ENCODE results near the gene POLE. TPM values are rescaled to one million over a fixed set of nuclear protein-coding genes. Genes with fewer than 3 reads are reported as not detected.

POLE gene
- total and polyA plus RNA-seq, 10 of the 15 experiments (the other 5 are each of a cell fraction or from before 2014, with no cell fraction given): 2.3 to 103 (median 37.1) TPM

DNA sequence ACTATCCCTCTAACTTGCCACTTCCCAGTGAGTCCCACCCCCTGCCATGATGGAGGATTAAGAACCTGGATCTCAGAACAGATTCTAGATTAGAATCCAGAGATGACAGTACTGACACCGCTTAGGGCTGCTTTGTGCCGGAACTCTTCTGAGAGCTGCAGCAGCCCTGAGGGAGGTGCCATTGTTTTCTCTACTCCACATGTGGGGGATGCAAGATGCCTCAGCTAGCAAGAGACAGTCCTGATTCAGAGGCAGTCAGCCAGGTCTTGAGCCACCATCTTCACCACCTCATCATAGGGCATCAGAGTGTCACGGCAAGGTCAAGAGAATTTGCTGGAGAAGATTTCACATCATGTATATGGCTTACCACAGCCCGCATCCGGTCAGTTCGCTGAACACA, 20.1 kb upstream of the POLE start:
- DNase-seq (ENCODE audit: low read depth, low spot score): no peak
- peaks cover 3 to 5% of the 10 kb centered on the region in 2 experiments; a peak in 3 of 4 replicates for H3K36me3 ChIP-seq (ENCODE audit: control insufficient read depth in 2 of 2, insufficient read depth in 2 of 2, low read length in 1 of 2)
- H3K4me3 ChIP-seq: no peak overlapping the region
- TF ChIP-seq ASH2L (IDR thresholded peaks at IDR 0.05; ENCODE audit: borderline replicate concordance, low read depth) (no peak), SIN3A (IDR thresholded peaks at IDR 0.05; ENCODE audit: low read depth, low read length) (no peak), SRF (IDR thresholded peaks at IDR 0.05; ENCODE audit: low read depth in 2 of 2, low read length in 2 of 2) (no peak), RFX5 (IDR thresholded peaks at IDR 0.05; ENCODE audit: low read depth, low read length) (no peak), IRF4 (IDR thresholded peaks at IDR 0.05; ENCODE audit: low read depth, low read length) (no peak), MYB (IDR thresholded peaks at IDR 0.05; ENCODE audit: borderline replicate concordance, low read depth, low read length) (no peak), FOXM1 (IDR thresholded peaks at IDR 0.05; ENCODE audit: low read depth, low read length) (no peak), CREM (IDR thresholded peaks at IDR 0.05; ENCODE audit: low read depth) (no peak), HCFC1 (IDR thresholded peaks at IDR 0.05; ENCODE audit: low read length) (no peak), CBFB (IDR thresholded peaks at IDR 0.05; ENCODE audit: low read depth) (no peak), YBX1 (IDR thresholded peaks at IDR 0.05) (no peak)
- TF ChIP-seq, protein P1, sequence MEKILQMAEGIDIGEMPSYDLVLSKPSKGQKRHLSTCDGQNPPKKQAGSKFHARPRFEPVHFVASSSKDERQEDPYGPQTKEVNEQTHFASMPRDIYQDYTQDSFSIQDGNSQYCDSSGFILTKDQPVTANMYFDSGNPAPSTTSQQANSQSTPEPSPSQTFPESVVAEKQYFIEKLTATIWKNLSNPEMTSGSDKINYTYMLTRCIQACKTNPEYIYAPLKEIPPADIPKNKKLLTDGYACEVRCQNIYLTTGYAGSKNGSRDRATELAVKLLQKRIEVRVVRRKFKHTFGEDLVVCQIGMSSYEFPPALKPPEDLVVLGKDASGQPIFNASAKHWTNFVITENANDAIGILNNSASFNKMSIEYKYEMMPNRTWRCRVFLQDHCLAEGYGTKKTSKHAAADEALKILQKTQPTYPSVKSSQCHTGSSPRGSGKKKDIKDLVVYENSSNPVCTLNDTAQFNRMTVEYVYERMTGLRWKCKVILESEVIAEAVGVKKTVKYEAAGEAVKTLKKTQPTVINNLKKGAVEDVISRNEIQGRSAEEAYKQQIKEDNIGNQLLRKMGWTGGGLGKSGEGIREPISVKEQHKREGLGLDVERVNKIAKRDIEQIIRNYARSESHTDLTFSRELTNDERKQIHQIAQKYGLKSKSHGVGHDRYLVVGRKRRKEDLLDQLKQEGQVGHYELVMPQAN (conservative IDR thresholded peaks at IDR 0.05): no peak
- intact Hi-C loops (cut with micrococcal nuclease; ENCODE audit: unreplicated experiment) (no loop called here), in situ Hi-C loops (cut with MboI) (no loop called here)
- H3K9me3 ChIP-seq (replicated peaks; ENCODE audit: control insufficient read depth, insufficient read depth, low read length): no peaks in the 10 kb centered on the region
- H3K27me3 ChIP-seq (replicated peaks in 1 of 2; ENCODE audit: control insufficient read depth in 2 of 2, insufficient read depth in 2 of 2, low read length in 1 of 2): no peaks in the 10 kb centered on the region
- H3K4me2 ChIP-seq (ENCODE audit: control insufficient read depth, insufficient read depth): no peak overlapping the region
- no peaks in the 10 kb centered on the region for H4K20me1 ChIP-seq (ENCODE audit: control insufficient read depth, insufficient read depth)
- ChIA-PET POLR2A (no interaction called here), RAD21 (ENCODE audit: unreplicated experiment) (no interaction called here), SMC1A (ENCODE audit: uncharacterized antibody, unreplicated experiment) (no interaction called here), CTCF (no interaction called here)
- no peak overlapping the region for H2AFZ ChIP-seq (ENCODE audit: control insufficient read depth, low read depth, low read length)
- 93% methylated on average over 6 of the region's 6 CpGs for WGBS (ENCODE audit: insufficient coverage, insufficient replicate concordance, low lambda C conversion rate, missing lambda C conversion rate)
- H3K79me2 ChIP-seq (ENCODE audit: control insufficient read depth, insufficient read depth, low read length): peaks cover 24% of the 10 kb centered on the region
- no peak for FAIRE-seq
- ATAC-seq: no peak
- no peak overlapping the region for H3K27ac ChIP-seq (ENCODE audit: control insufficient read depth, insufficient read depth)
- BruUV-seq (replicated peaks): no TSS peak
- no peak overlapping the region for H3K9ac ChIP-seq (ENCODE audit: control insufficient read depth, insufficient read depth, low read length)
- no peaks in the 10 kb centered on the region; the same call in 1 of the 2 replicates for H3K4me1 ChIP-seq (ENCODE audit: control insufficient read depth, insufficient read depth, low read length)

All from GM12878 (cell line).